ENCODE data around the gene FGFR2.
"Not testable (repeated sequence)": the region's sequence is repeated elsewhere in the genome, so short reads cannot be mapped to it uniquely, and the experiment has no call there.

FGFR2 gene

DNA sequence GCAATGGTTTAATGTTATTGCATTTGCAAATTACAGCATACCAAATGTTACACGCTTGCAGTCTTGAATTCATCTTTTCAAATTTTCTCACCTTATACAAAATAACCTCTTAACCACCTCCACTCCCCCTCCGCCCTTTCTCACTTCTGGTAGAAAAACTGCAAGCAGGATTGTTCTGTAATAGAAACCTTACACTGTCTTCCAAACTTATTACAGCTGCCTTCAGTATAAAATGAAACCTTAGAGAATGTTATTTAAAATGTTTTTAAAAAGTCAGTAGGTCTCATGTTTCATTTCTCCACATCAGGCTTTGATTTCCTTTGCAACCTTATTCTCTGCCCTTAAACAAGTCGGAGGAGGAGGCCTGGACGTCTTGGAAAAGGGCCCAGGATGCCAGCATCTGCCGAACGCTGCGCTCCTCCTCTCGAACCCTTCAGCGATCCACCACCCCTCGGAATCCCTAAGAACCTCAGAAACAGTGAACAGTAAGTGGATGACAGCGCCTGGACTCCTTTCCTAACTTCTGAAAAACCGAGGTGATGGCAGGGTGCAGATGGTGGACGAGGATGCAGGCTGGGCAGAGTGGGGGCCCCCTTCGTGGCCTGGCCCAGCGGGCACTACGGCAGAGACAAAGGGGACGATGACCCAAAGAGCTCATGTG lies 74.0 kb downstream of the FGFR2 start:
- no peak for DNase-seq (ENCODE audit: low spot score)

DNA sequence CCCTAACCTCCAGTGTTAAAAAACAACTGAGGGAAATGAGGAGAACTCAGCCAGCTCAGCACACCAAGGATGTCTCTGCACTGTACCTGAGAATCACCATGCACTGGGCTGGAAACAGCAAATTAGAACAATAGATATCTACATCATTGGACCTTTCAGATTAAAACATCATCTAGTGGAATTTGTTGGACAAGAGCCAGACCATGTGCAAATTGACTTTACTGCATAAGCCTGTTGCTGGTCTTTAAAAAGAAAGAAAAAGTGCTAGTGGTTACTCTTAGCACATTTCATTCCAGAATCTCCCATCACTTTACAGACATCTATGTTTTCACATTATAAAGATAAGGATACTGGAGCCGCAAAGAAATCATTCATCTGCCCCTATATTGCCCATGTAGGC lies 75.4 kb downstream of the FGFR2 start:
- no peak for DNase-seq (ENCODE audit: low spot score)

GRCh38 chr10:121521794-121522556 lies 76.3 kb downstream of the FGFR2 start:
- no peak for DNase-seq (ENCODE audit: low spot score)

DNA sequence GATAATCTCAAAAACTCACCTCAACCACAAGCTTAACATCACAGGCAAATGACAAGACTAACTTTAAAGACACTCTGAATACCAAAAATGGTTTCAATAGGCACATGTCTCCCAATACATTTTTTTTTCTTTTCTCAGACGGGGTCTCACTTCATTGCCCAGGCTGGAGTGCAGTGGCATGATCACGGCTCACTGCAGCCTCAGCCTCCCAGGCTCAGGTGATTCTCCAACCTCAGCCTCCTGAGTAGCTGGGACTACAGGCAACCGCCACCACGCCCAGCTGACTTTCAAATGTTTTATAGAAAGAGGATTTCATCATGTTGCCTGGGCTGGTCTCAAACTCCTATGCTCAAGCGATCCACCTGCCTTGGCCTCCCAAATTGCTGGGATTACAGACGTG lies 77.7 kb downstream of the FGFR2 start:
- not testable (repeated sequence) for DNase-seq (ENCODE audit: low spot score)

GRCh38 chr10:121519901-121520493 lies 78.2 kb downstream of the FGFR2 start:
- no peak for DNase-seq (ENCODE audit: low spot score)

GRCh38 chr10:121519411-121519810 lies 78.8 kb downstream of the FGFR2 start:
- no peak for DNase-seq (ENCODE audit: low spot score)

DNA sequence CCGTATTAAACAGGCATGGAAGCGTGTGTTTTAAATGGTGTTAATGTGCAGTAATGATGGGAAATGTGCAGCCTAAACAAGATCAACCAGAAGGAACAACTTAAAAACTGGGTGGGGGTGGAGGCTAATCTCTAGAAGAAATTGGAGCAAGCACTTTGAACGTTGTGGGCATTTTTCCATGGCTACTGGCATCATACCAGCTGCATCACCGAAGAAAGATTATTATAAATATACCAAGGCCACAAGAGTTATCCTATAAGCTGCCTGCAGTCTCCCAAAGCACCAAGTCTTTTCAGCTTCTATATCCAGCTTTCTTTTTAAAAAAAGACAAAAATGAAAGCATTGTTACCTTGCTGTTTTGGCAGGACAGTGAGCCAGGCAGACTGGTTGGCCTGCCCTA lies 79.9 kb downstream of the FGFR2 start:
- DNase-seq (ENCODE audit: low spot score): no peak

DNA sequence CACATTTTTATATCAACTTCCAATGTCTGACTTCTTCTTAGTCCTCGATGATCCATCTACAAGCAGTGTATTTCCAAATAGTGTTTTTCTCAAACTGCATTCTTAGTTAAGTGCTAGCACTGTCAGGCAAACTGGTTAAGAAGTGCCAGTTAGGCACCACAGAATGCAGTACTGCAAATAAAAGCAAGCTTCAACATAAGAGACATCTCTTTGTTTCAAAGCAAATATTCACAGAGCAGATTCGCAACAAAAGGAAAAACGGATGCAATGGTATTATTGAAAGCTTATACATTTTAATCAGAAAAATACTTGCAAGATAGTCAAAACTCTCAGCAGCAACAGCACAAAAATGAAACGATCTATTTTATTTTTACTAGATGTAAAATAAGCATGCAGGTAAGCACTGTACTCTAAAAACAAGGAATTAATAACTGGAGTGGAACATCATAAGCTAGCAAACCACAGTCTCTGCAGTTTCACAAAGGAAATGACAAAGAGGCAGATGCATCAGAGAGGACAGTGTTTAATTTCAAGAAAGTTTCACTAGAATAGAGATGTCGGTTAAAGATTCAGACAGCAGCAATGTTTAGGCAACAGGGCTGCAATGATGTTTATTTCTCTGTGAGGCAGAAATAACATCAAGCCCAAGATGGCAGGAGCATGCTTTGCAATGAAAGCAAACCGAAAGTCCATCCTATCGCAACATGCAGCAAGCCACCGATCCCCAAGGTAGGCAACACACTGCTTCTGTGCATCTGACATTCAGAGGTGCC lies 82.0 kb downstream of the FGFR2 start:
- no peak for DNase-seq (ENCODE audit: low spot score)

- DNase-seq (ENCODE audit: low spot score): no peak
Observed at GRCh38 chr10:121514141-121514865, 83.9 kb downstream of the FGFR2 start.

DNA sequence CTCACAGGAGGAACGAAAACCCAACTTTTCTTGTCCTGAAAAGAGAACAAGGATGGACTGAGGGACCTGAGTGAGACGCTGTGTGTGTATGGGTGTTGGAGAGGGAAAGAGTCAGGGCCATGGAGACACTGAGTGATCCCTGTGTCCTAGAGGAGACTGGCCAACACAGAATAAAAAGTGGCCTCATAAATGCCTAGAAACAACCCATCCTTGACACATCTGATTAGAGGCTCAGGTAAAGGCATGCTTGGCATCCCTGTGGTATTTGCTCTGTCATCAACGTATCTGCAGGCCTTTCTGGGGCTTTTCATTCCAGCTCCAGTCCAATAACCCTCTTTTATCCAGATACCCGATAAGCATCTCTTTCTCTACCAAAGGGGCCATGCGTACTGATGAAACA lies 86.3 kb downstream of the FGFR2 start:
- DNase-seq (ENCODE audit: low spot score): no peak

- no peak for DNase-seq (ENCODE audit: low spot score)
Observed at GRCh38 chr10:121511460-121511859, 86.8 kb downstream of the FGFR2 start.

GRCh38 chr10:121510201-121510771 lies 88.0 kb downstream of the FGFR2 start:
- DNase-seq (ENCODE audit: low spot score): no peak

- no peak for DNase-seq (ENCODE audit: low spot score)
Observed at GRCh38 chr10:121509796-121510195, 88.4 kb downstream of the FGFR2 start.

DNA sequence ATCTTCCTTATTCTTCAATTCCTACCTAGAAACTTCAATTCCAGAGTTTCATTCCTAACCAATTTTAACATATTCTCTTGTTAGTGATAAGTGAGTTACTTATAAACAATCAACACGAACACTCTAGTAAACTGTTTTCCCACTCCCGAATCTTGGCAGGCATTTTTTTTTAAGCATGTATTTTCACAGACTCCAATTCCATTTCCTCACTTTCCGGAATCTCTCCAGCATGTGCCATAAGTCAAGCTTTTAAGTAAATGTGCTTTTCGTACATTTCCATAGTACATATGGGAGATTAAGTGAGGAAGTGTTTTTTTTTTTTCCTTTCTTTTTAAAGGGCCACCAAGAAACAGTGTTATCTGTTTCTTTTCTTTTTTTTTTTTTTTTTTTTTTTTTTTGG lies 89.1 kb downstream of the FGFR2 start:
- DNase-seq (ENCODE audit: low spot score): no peak

- DNase-seq (ENCODE audit: low spot score): no peak
Observed at GRCh38 chr10:121503587-121504051, 94.6 kb downstream of the FGFR2 start.

GRCh38 chr10:121501796-121502195 lies 96.4 kb downstream of the FGFR2 start:
- peak; percentile 62 for DNase-seq (ENCODE audit: low spot score)

DNA sequence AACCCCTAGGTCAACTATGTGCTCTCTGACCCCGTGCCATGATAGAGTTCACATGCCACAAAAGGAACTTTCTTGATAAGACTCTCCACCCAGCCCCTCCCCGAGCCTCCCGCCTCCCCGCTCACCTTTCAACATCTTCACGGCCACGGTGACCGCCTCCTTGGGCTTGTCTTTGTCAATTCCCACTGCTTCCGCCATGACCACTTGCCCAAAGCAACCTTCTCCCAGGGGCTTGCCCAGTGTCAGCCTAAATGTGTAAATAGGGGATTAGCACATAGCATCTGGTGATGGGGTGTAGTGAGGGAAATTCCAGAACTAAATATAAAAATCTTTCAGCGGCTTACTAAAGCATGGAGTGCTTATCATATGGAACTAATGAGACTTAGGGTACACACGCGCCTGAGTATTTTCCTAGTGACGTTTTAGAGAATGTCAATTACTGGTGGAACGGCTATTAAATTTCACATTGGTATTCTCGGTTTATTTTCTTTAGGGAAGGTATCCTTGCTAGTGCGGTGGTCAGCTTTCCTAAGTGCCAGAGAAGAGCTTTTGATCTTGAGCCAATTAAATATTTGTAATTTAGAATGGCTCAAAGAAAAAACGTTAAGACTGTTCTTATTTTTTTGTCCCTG lies 97.4 kb downstream of the FGFR2 start:
- DNase-seq (ENCODE audit: low spot score): no peak

GRCh38 chr10:121497513-121498470 lies 100.5 kb downstream of the FGFR2 start:
- no peak for DNase-seq (ENCODE audit: low spot score)

GRCh38 chr10:121495719-121496118 lies 102.5 kb downstream of the FGFR2 start:
- no peak for DNase-seq (ENCODE audit: low spot score)

DNA sequence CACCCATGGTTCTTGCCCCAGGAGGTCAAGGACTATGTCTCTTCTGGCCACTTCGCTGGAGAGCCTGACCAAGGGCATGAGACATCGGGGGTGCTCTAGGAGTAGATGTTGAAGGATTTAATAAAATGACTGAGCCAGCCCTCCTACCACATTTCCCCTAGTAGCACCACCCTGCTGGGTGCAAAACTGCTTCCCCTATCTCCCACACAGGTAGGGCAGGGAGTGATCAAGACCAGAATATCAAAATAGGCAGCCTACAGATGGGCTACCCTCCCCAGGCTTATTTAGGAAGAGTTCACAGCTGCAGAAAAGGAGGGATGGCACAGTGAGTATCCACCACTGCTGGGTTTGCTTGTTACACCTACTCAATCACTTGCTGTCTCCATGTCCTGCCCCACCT lies 103.9 kb downstream of the FGFR2 start:
- DNase-seq (ENCODE audit: low spot score): no peak
